ENCODE results near the gene ZNF507. TPM values are rescaled to one million over a fixed set of nuclear protein-coding genes. Genes with fewer than 3 reads are reported as not detected.

ZNF507 gene
- total RNA-seq, 2 experiments from 2014 or later: 13.3 to 35.0 TPM

- no peak overlapping the region for H3K27ac ChIP-seq (ENCODE audit: low read depth, low read length, poor library complexity, severe bottlenecking)
- no peaks in the 10 kb centered on the region for H3K79me2 ChIP-seq (ENCODE audit: insufficient read depth, low read depth, low read length)
- no peak overlapping the region for H2AFZ ChIP-seq (ENCODE audit: low read length)
- no peaks in the 10 kb centered on the region for H4K20me1 ChIP-seq (ENCODE audit: insufficient read depth, low read length)
- ChIA-PET POLR2A (interaction anchor here (0.6 kb wide), 2 partner anchors 14 to 31 kb away, joined by 3 read pairs; no protein-coding TSS in a partner anchor), CTCF (ENCODE audit: unreplicated experiment) (no interaction called here)
- no peak for TF ChIP-seq EZH2phosphoT487 (IDR thresholded peaks at IDR 0.05; ENCODE audit: borderline replicate concordance, low read depth, low read length)
- TF ChIP-seq, protein P1, sequence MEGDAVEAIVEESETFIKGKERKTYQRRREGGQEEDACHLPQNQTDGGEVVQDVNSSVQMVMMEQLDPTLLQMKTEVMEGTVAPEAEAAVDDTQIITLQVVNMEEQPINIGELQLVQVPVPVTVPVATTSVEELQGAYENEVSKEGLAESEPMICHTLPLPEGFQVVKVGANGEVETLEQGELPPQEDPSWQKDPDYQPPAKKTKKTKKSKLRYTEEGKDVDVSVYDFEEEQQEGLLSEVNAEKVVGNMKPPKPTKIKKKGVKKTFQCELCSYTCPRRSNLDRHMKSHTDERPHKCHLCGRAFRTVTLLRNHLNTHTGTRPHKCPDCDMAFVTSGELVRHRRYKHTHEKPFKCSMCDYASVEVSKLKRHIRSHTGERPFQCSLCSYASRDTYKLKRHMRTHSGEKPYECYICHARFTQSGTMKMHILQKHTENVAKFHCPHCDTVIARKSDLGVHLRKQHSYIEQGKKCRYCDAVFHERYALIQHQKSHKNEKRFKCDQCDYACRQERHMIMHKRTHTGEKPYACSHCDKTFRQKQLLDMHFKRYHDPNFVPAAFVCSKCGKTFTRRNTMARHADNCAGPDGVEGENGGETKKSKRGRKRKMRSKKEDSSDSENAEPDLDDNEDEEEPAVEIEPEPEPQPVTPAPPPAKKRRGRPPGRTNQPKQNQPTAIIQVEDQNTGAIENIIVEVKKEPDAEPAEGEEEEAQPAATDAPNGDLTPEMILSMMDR (conservative IDR thresholded peaks at IDR 0.05; ENCODE audit: low read length): no peak
- DNase-seq (ENCODE audit: low spot score): no peak
- H3K9me2 ChIP-seq (ENCODE audit: insufficient read depth, low read length): no peaks in the 10 kb centered on the region
- H3K36me3 ChIP-seq (ENCODE audit: insufficient read depth, low read length): no peaks in the 10 kb centered on the region
- intact Hi-C loops (cut with micrococcal nuclease; ENCODE audit: unreplicated experiment): no loop called here
- no TSS peak for BruUV-seq (replicated peaks)
- no peak overlapping the region for H3K4me2 ChIP-seq (ENCODE audit: low read length)
- H3K4me1 ChIP-seq (ENCODE audit: insufficient read depth, low read length, poor library complexity, severe bottlenecking): no peaks in the 10 kb centered on the region
- no peaks in the 10 kb centered on the region for H3K9me3 ChIP-seq (ENCODE audit: low read length)
- H3K4me3 ChIP-seq (ENCODE audit: low read depth, low read length, poor library complexity, severe bottlenecking): no peak overlapping the region
Measured at GRCh38 chr19:32392901-32393300, 47.5 kb downstream of the ZNF507 start.

DNA sequence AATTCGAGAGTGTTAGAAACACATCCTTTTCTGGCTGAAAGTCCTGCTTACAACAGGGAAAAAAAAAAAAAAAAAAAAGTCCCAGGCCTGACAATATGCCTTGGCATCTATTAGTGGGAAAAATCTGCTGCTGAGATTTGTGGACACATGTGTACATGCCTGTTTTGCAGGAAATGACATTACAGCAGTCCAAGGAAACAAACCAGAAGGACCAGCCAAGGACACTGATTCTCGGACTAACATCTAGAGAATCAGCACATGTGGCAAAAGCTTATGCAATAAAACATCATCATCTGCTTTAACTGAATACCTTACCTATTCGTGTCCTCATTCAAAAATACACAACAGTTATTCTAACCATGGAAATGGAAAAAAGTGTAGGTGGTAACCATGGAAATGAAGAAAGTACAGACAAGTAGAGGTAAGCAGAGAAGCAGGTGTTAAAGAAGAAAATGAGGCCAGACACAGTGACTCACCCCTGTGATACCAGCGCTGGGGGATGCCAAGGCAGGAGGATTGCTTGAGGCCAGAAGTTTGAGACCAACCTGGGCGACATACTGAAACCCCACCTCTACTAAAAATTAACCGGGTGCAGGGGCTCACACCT is 50.7 kb downstream of the ZNF507 start:
- CTCF ChIA-PET (ENCODE audit: unreplicated experiment): no interaction called here
- intact Hi-C loops (cut with micrococcal nuclease; ENCODE audit: unreplicated experiment): no loop called here
- Histone ChIP-seq H3K27ac (ENCODE audit: low read depth, low read length, poor library complexity, severe bottlenecking) (no peak overlapping the region), H3K36me3 (ENCODE audit: insufficient read depth, low read length) (no peaks in the 10 kb centered on the region), H3K4me2 (ENCODE audit: low read length) (no peak overlapping the region), H3K4me3 (ENCODE audit: low read depth, low read length, poor library complexity, severe bottlenecking) (no peak overlapping the region), H2AFZ (ENCODE audit: low read length) (no peak overlapping the region), H3K79me2 (ENCODE audit: insufficient read depth, low read depth, low read length) (no peaks in the 10 kb centered on the region), H3K9me2 (ENCODE audit: insufficient read depth, low read length) (no peaks in the 10 kb centered on the region), H3K4me1 (ENCODE audit: insufficient read depth, low read length, poor library complexity, severe bottlenecking) (no peaks in the 10 kb centered on the region), H4K20me1 (ENCODE audit: insufficient read depth, low read length) (no peaks in the 10 kb centered on the region), H3K9me3 (ENCODE audit: low read length) (no peaks in the 10 kb centered on the region)
- TF ChIP-seq, protein P1 (conservative IDR thresholded peaks at IDR 0.05; ENCODE audit: low read length): no peak
- TF ChIP-seq EZH2phosphoT487 (IDR thresholded peaks at IDR 0.05; ENCODE audit: borderline replicate concordance, low read depth, low read length): no peak
- no TSS peak for BruUV-seq (replicated peaks)
- DNase-seq (ENCODE audit: low spot score): no peak
- POLR2A ChIA-PET: interaction anchor here (0.6 to 0.7 kb wide), 2 partner anchors 16 to 1056 kb away, joined by 3 to 5 read pairs; no protein-coding TSS in a partner anchor

GRCh38 chr19:32397671-32398101 is 52.3 kb downstream of the ZNF507 start:
- POLR2A ChIA-PET: interaction anchor here (0.6 kb wide), 1 partner anchor 574 kb away, joined by 3 read pairs; no protein-coding TSS in a partner anchor
- H3K9me2 ChIP-seq (ENCODE audit: insufficient read depth, low read length): no peaks in the 10 kb centered on the region
- no peak overlapping the region for H3K27ac ChIP-seq (ENCODE audit: low read depth, low read length, poor library complexity, severe bottlenecking)
- H3K9me3 ChIP-seq (ENCODE audit: low read length): no peaks in the 10 kb centered on the region
- H3K79me2 ChIP-seq (ENCODE audit: insufficient read depth, low read depth, low read length): no peaks in the 10 kb centered on the region
- no TSS peak for BruUV-seq (replicated peaks)
- H3K4me1 ChIP-seq (ENCODE audit: insufficient read depth, low read length, poor library complexity, severe bottlenecking): no peaks in the 10 kb centered on the region
- H2AFZ ChIP-seq (ENCODE audit: low read length): no peak overlapping the region
- intact Hi-C loops (cut with micrococcal nuclease; ENCODE audit: unreplicated experiment): no loop called here
- H3K4me2 ChIP-seq (ENCODE audit: low read length): no peak overlapping the region
- H4K20me1 ChIP-seq (ENCODE audit: insufficient read depth, low read length): no peaks in the 10 kb centered on the region
- no peak for DNase-seq (ENCODE audit: low spot score)
- H3K4me3 ChIP-seq (ENCODE audit: low read depth, low read length, poor library complexity, severe bottlenecking): no peak overlapping the region
- TF ChIP-seq, protein P1 (conservative IDR thresholded peaks at IDR 0.05; ENCODE audit: low read length): no peak
- TF ChIP-seq EZH2phosphoT487 (IDR thresholded peaks at IDR 0.05; ENCODE audit: borderline replicate concordance, low read depth, low read length): no peak
- H3K36me3 ChIP-seq (ENCODE audit: insufficient read depth, low read length): no peaks in the 10 kb centered on the region
- CTCF ChIA-PET (ENCODE audit: unreplicated experiment): no interaction called here

All from OCI-LY7 (cell line).